Measurements from ENCODE around the gene COMMD3. TPM values are rescaled to one million over a fixed set of nuclear protein-coding genes. Genes with fewer than 3 reads are reported as not detected.

Gene COMMD3
- total RNA-seq, 1 experiment from 2014 or later = 35.6 TPM

DNA sequence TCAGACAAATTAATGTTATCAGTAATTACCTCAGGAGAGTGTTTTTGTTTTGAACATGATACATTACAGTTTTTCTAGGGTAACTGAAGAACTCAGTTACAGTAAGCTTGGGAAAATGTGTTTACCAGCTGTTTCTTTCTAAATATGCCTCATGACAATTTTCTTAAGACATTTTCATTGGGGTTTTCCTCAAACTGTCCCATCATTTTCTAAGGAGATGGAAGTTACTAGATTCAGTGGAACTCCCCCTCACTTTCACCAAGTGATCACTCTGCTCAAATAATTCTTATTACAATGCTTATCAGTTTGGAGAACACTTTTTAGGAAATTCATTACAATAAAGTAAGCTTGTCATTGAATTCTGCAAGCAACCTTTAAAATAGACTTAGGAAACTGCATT is 22.7 kb downstream of the COMMD3 start:
- DNase-seq (ENCODE audit: low read depth, low spot score) (no peak), ATAC-seq (no peak)
- in situ Hi-C loops (cut with HindIII; ENCODE audit: low pct_unique_long_range_greater_than_20kb, low sequenced_read_pairs) = no loop called here
- Histone ChIP-seq H3K9me3 (ENCODE audit: control insufficient read depth, insufficient read depth, low read depth, low read length) (no peaks in the 10 kb centered on the region), H3K27ac (ENCODE audit: low read length) (no peak overlapping the region), H3K4me1 (ENCODE audit: control insufficient read depth, insufficient read depth, low read length) (no peaks in the 10 kb centered on the region; the same call in 1 of the 2 replicates), H3K36me3 (ENCODE audit: control insufficient read depth, insufficient read depth, low read length) (no peaks in the 10 kb centered on the region), H3K4me3 (ENCODE audit: low read depth in 2 of 2, low read length in 2 of 2) (no peak overlapping the region), H3K27me3 (ENCODE audit: control insufficient read depth, insufficient read depth, low read length) (peaks cover 30% of the 10 kb centered on the region)
- no TSS peak for BruUV-seq (replicated peaks)
- CTCF ChIA-PET = no interaction called here
- TF ChIP-seq, protein P1, sequence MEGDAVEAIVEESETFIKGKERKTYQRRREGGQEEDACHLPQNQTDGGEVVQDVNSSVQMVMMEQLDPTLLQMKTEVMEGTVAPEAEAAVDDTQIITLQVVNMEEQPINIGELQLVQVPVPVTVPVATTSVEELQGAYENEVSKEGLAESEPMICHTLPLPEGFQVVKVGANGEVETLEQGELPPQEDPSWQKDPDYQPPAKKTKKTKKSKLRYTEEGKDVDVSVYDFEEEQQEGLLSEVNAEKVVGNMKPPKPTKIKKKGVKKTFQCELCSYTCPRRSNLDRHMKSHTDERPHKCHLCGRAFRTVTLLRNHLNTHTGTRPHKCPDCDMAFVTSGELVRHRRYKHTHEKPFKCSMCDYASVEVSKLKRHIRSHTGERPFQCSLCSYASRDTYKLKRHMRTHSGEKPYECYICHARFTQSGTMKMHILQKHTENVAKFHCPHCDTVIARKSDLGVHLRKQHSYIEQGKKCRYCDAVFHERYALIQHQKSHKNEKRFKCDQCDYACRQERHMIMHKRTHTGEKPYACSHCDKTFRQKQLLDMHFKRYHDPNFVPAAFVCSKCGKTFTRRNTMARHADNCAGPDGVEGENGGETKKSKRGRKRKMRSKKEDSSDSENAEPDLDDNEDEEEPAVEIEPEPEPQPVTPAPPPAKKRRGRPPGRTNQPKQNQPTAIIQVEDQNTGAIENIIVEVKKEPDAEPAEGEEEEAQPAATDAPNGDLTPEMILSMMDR (IDR thresholded peaks at IDR 0.05) = no peak
- TF ChIP-seq SIN3A (IDR thresholded peaks at IDR 0.05; ENCODE audit: borderline replicate concordance, insufficient read depth, low read depth, low read length) = no peak
- TF ChIP-seq, protein P2, sequence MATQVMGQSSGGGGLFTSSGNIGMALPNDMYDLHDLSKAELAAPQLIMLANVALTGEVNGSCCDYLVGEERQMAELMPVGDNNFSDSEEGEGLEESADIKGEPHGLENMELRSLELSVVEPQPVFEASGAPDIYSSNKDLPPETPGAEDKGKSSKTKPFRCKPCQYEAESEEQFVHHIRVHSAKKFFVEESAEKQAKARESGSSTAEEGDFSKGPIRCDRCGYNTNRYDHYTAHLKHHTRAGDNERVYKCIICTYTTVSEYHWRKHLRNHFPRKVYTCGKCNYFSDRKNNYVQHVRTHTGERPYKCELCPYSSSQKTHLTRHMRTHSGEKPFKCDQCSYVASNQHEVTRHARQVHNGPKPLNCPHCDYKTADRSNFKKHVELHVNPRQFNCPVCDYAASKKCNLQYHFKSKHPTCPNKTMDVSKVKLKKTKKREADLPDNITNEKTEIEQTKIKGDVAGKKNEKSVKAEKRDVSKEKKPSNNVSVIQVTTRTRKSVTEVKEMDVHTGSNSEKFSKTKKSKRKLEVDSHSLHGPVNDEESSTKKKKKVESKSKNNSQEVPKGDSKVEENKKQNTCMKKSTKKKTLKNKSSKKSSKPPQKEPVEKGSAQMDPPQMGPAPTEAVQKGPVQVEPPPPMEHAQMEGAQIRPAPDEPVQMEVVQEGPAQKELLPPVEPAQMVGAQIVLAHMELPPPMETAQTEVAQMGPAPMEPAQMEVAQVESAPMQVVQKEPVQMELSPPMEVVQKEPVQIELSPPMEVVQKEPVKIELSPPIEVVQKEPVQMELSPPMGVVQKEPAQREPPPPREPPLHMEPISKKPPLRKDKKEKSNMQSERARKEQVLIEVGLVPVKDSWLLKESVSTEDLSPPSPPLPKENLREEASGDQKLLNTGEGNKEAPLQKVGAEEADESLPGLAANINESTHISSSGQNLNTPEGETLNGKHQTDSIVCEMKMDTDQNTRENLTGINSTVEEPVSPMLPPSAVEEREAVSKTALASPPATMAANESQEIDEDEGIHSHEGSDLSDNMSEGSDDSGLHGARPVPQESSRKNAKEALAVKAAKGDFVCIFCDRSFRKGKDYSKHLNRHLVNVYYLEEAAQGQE (IDR thresholded peaks at IDR 0.05; ENCODE audit: insufficient read depth in 1 of 2, low read depth in 2 of 2, low read length in 1 of 2) = no peak
- TF ChIP-seq TCF7L2 (IDR thresholded peaks at IDR 0.05; ENCODE audit: low read depth, low read length) = no peak
- no peak for TF ChIP-seq POLR2AphosphoS5 (IDR thresholded peaks at IDR 0.05; ENCODE audit: low read depth, low read length)
- POLR2A ChIA-PET = no interaction called here
- intact Hi-C loops (cut with micrococcal nuclease; ENCODE audit: unreplicated experiment) = no loop called here

GRCh38 chr10:22339761-22340328 is 23.7 kb downstream of the COMMD3 start:
- intact Hi-C loops (cut with micrococcal nuclease; ENCODE audit: unreplicated experiment) (no loop called here), in situ Hi-C loops (cut with HindIII; ENCODE audit: low pct_unique_long_range_greater_than_20kb, low sequenced_read_pairs) (no loop called here)
- no TSS peak for BruUV-seq (replicated peaks)
- DNase-seq (ENCODE audit: low read depth, low spot score) = no peak
- no peaks in the 10 kb centered on the region; the same call in 1 of the 2 replicates for H3K4me1 ChIP-seq (ENCODE audit: control insufficient read depth, insufficient read depth, low read length)
- POLR2A ChIA-PET = interaction anchor here (0.6 to 0.7 kb wide), 3 partner anchors 17 to 346 kb away, joined by 4 to 5 read pairs (median 4); no protein-coding TSS in a partner anchor
- CTCF ChIA-PET = interaction anchor here (0.6 kb wide), 1 partner anchor 356 kb away, joined by 3 read pairs; no protein-coding TSS in a partner anchor
- H3K27ac ChIP-seq (ENCODE audit: low read length) = peak overlapping the region; percentile 77
- peaks cover 38% of the 10 kb centered on the region for H3K27me3 ChIP-seq (ENCODE audit: control insufficient read depth, insufficient read depth, low read length)
- no peak for ATAC-seq
- no peaks in the 10 kb centered on the region for H3K36me3 ChIP-seq (ENCODE audit: control insufficient read depth, insufficient read depth, low read length)
- peak overlapping the region; percentile 67 for H3K4me3 ChIP-seq (ENCODE audit: low read depth in 2 of 2, low read length in 2 of 2)
- no peaks in the 10 kb centered on the region for H3K9me3 ChIP-seq (ENCODE audit: control insufficient read depth, insufficient read depth, low read depth, low read length)
- TF ChIP-seq TCF7L2 (IDR thresholded peaks at IDR 0.05; ENCODE audit: low read depth, low read length) = no peak
- TF ChIP-seq, protein P1 (IDR thresholded peaks at IDR 0.05) = no peak
- TF ChIP-seq, protein P2 (IDR thresholded peaks at IDR 0.05; ENCODE audit: insufficient read depth in 1 of 2, low read depth in 2 of 2, low read length in 1 of 2) = no peak
